ENCODE measurements around the gene ARF6. TPM values are rescaled to one million over a fixed set of nuclear protein-coding genes. Genes with fewer than 3 reads are reported as not detected.
"Not testable (repeated sequence)": the region's sequence is repeated elsewhere in the genome, so short reads cannot be mapped to it uniquely, and the experiment has no call there.

Gene ARF6
- total RNA-seq, 1 experiment from 2014 or later: 88.8 TPM

- DNase-seq (ENCODE audit: low read depth, low spot score): no peak
- Histone ChIP-seq H3K27me3 (ENCODE audit: insufficient read depth, low read length) (no peaks in the 10 kb centered on the region), H3K79me2 (ENCODE audit: insufficient read depth, low read length) (peaks cover 22% of the 10 kb centered on the region), H3K4me1 (ENCODE audit: control insufficient read depth in 1 of 2, insufficient read depth in 2 of 2, low read length in 2 of 2) (peaks cover 21 to 67% of the 10 kb centered on the region in 2 experiments), H3K9me3 (ENCODE audit: control insufficient read depth in 1 of 2, insufficient read depth in 1 of 2, low read depth in 1 of 2, low read length in 2 of 2) (no peaks in the 10 kb centered on the region), H4K20me1 (ENCODE audit: insufficient read depth) (peaks cover 5% of the 10 kb centered on the region; the same call in 1 of the 2 replicates), H3K4me2 (ENCODE audit: low read length) (no peak overlapping the region), H3K36me3 (ENCODE audit: control insufficient read depth in 1 of 2, insufficient read depth in 2 of 2, low read length in 2 of 2) (peaks cover 3 to 5% of the 10 kb centered on the region in 2 experiments; a peak in 1 of 4 replicates), H3K4me3 (replicated peaks in 1 of 2; ENCODE audit: low read depth in 1 of 2, low read length in 2 of 2) (no peak overlapping the region), H2AFZ (ENCODE audit: low read depth, low read length, poor library complexity, severe bottlenecking) (no peak overlapping the region), H3K27ac (ENCODE audit: low read depth, low read length) (no peak overlapping the region), H3K9ac (ENCODE audit: low read length) (no peak overlapping the region), H3K9me2 (ENCODE audit: insufficient read depth) (no peaks in the 10 kb centered on the region)
- CTCF ChIA-PET: no interaction called here
- no TSS peak for BruUV-seq (replicated peaks)
- RAD21 ChIA-PET (ENCODE audit: low non-redundant PET in 1 of 2, low total read pairs in 2 of 2, uncharacterized antibody in 2 of 2, unreplicated experiment in 2 of 2): no interaction called here
- POLR2A ChIA-PET: interaction anchor here (1.6 kb wide), 1 partner anchor 38 kb away, joined by 3 read pairs; no protein-coding TSS in a partner anchor
- ATAC-seq: no peak
- no peak for TF ChIP-seq ZNF274 (IDR thresholded peaks at IDR 0.05; ENCODE audit: low read depth, low read length)
- no peak for TF ChIP-seq RAD21 (IDR thresholded peaks at IDR 0.05; ENCODE audit: low read depth)
- TF ChIP-seq JUND (IDR thresholded peaks at IDR 0.05): no peak
- no peak for TF ChIP-seq POLR2AphosphoS5 (IDR thresholded peaks at IDR 0.05; ENCODE audit: low read depth, low read length)
- no peak for TF ChIP-seq EZH2phosphoT487 (IDR thresholded peaks at IDR 0.05; ENCODE audit: borderline replicate concordance)
- intact Hi-C loops (cut with micrococcal nuclease): no loop called here
These were observed 8.1 kb downstream of the ARF6 start for GRCh38 chr14:49900973-49901372.

GRCh38 chr14:49902679-49903246, 9.9 kb downstream of the ARF6 start:
- H3K9me2 ChIP-seq (ENCODE audit: insufficient read depth); H3K36me3 ChIP-seq (ENCODE audit: control insufficient read depth in 1 of 2, insufficient read depth in 2 of 2, low read length in 2 of 2); H4K20me1 ChIP-seq (ENCODE audit: insufficient read depth); H3K9me3 ChIP-seq (ENCODE audit: control insufficient read depth in 1 of 2, insufficient read depth in 1 of 2, low read depth in 1 of 2, low read length in 2 of 2); BruUV-seq (replicated peaks); H3K27me3 ChIP-seq (ENCODE audit: insufficient read depth, low read length); intact Hi-C loops (cut with micrococcal nuclease); H3K79me2 ChIP-seq (ENCODE audit: insufficient read depth, low read length); DNase-seq (ENCODE audit: low read depth, low spot score): not testable (repeated sequence)
- Histone ChIP-seq H3K4me2 (ENCODE audit: low read length) (peak overlapping the region; percentile 67), H3K27ac (ENCODE audit: low read depth, low read length) (peak overlapping the region; percentile 52; the same call in 1 of the 2 replicates), H3K4me1 (ENCODE audit: control insufficient read depth in 1 of 2, insufficient read depth in 2 of 2, low read length in 2 of 2) (peaks cover 24 to 67% of the 10 kb centered on the region in 2 experiments), H3K9ac (ENCODE audit: low read length) (peak overlapping the region; percentile 39), H2AFZ (ENCODE audit: low read depth, low read length, poor library complexity, severe bottlenecking) (peak overlapping the region; percentile 55), H3K4me3 (replicated peaks in 1 of 2; ENCODE audit: low read depth in 1 of 2, low read length in 2 of 2) (peak overlapping the region; percentile 17 to 33)
- ATAC-seq: peak; percentile 69
- peak; percentile 47; the same call in 1 of the 2 replicates for TF ChIP-seq MAX (IDR thresholded peaks at IDR 0.05)
- ChIA-PET POLR2A (interaction anchor here (0.7 to 1.6 kb wide), 6 partner anchors 10 to 99 kb away, joined by 3 to 6 read pairs (median 3); no protein-coding TSS in a partner anchor), RAD21 (ENCODE audit: low non-redundant PET in 1 of 2, low total read pairs in 2 of 2, uncharacterized antibody in 2 of 2, unreplicated experiment in 2 of 2) (interaction anchor here in 1 of 2 experiments (0.6 to 1.2 kb wide), 3 partner anchors 70 to 96 kb away, joined by 3 to 4 read pairs (median 3); no protein-coding TSS in a partner anchor), CTCF (interaction anchor here (1.0 to 1.6 kb wide), 2 partner anchors 41 to 50 kb away, joined by 4 to 6 read pairs; partner anchors contain the start of gene NEMF)

All from HCT116 (cell line).